ENCODE results near the gene RNF222.

DNA sequence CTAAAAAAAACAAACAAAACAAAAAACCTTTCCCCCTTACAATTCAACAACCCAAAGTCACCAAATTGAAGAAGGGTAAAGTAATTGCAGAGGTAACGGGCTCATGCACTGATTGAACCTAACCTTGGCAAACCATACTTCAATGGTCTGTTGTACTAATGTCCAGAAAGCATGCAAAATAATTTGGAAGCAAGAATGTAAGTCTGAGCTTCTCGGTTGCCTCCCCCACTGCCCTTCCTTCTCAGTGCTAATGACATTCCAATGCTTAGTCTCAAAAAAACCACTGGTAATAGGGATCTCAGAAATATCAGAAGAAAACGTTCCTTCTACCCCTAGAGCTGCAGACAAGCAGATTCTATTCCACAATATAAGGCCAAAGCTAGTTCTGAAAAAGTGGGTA, 36.9 kb downstream of the RNF222 start:
- TF ChIP-seq, protein P1, sequence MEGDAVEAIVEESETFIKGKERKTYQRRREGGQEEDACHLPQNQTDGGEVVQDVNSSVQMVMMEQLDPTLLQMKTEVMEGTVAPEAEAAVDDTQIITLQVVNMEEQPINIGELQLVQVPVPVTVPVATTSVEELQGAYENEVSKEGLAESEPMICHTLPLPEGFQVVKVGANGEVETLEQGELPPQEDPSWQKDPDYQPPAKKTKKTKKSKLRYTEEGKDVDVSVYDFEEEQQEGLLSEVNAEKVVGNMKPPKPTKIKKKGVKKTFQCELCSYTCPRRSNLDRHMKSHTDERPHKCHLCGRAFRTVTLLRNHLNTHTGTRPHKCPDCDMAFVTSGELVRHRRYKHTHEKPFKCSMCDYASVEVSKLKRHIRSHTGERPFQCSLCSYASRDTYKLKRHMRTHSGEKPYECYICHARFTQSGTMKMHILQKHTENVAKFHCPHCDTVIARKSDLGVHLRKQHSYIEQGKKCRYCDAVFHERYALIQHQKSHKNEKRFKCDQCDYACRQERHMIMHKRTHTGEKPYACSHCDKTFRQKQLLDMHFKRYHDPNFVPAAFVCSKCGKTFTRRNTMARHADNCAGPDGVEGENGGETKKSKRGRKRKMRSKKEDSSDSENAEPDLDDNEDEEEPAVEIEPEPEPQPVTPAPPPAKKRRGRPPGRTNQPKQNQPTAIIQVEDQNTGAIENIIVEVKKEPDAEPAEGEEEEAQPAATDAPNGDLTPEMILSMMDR (IDR thresholded peaks at IDR 0.05) = no peak
- TF ChIP-seq POLR2A (IDR thresholded peaks at IDR 0.05) (no peak), POLR2AphosphoS5 (IDR thresholded peaks at IDR 0.05; ENCODE audit: insufficient read depth in 1 of 2, low read depth in 1 of 2) (no peak)
